Measurements from ENCODE around the gene MYO9B.

The MYO9B gene

GRCh38 chr19:17041976-17042375 lies 33.6 kb upstream of the MYO9B start:
- no peaks in the 10 kb centered on the region for H3K79me2 ChIP-seq (ENCODE audit: insufficient read depth, low read length)
- no peak overlapping the region for H2AFZ ChIP-seq (ENCODE audit: low read depth, low read length, severe bottlenecking)
- H3K27me3 ChIP-seq (ENCODE audit: low read length), result no peaks in the 10 kb centered on the region
- TF ChIP-seq CTCF (IDR thresholded peaks at IDR 0.05; ENCODE audit: insufficient read depth, low read length, poor library complexity, severe bottlenecking), result no peak
- no peak for TF ChIP-seq EZH2phosphoT487 (conservative IDR thresholded peaks at IDR 0.05; ENCODE audit: low read length)
- no peak overlapping the region for H3K4me3 ChIP-seq (ENCODE audit: insufficient read depth, low read length, poor library complexity, severe bottlenecking)
- no peaks in the 10 kb centered on the region for H4K20me1 ChIP-seq (ENCODE audit: low read depth, low read length)
- H3K36me3 ChIP-seq (ENCODE audit: low read length), result no peaks in the 10 kb centered on the region
- no peak overlapping the region for H3K27ac ChIP-seq (ENCODE audit: low read depth, low read length)
- no peak overlapping the region for H3K9ac ChIP-seq (ENCODE audit: low read length)
- H3F3A ChIP-seq (ENCODE audit: insufficient read depth), result no peaks in the 10 kb centered on the region
- H3K9me2 ChIP-seq (replicated peaks; ENCODE audit: insufficient read depth, low read length), result no peaks in the 10 kb centered on the region
- H3K4me2 ChIP-seq (ENCODE audit: low read depth, low read length, poor library complexity, severe bottlenecking), result no peak overlapping the region
- H3K9me3 ChIP-seq (ENCODE audit: insufficient read depth, low read length), result no peaks in the 10 kb centered on the region

- no peaks in the 10 kb centered on the region for H4K20me1 ChIP-seq (ENCODE audit: low read depth, low read length)
- H3K27me3 ChIP-seq (ENCODE audit: low read length), result no peaks in the 10 kb centered on the region
- H3K9me3 ChIP-seq (ENCODE audit: insufficient read depth, low read length), result no peaks in the 10 kb centered on the region
- no peaks in the 10 kb centered on the region for H3K79me2 ChIP-seq (ENCODE audit: insufficient read depth, low read length)
- TF ChIP-seq EZH2phosphoT487 (conservative IDR thresholded peaks at IDR 0.05; ENCODE audit: low read length), result no peak
- TF ChIP-seq CTCF (IDR thresholded peaks at IDR 0.05; ENCODE audit: insufficient read depth, low read length, poor library complexity, severe bottlenecking), result no peak
- no peak overlapping the region for H3K9ac ChIP-seq (ENCODE audit: low read length)
- no peaks in the 10 kb centered on the region for H3K9me2 ChIP-seq (replicated peaks; ENCODE audit: insufficient read depth, low read length)
- no peak overlapping the region for H2AFZ ChIP-seq (ENCODE audit: low read depth, low read length, severe bottlenecking)
- no peaks in the 10 kb centered on the region; the same call in 1 of the 2 replicates for H3K36me3 ChIP-seq (ENCODE audit: low read length)
- H3K4me3 ChIP-seq (ENCODE audit: insufficient read depth, low read length, poor library complexity, severe bottlenecking), result no peak overlapping the region
- no peak overlapping the region for H3K27ac ChIP-seq (ENCODE audit: low read depth, low read length)
- no peak overlapping the region for H3K4me2 ChIP-seq (ENCODE audit: low read depth, low read length, poor library complexity, severe bottlenecking)
- H3F3A ChIP-seq (ENCODE audit: insufficient read depth), result 0 out of 2 replicates have a peak, but pooled peaks cover 5% of the 10 kb centered on the region
These were observed 31.8 kb upstream of the MYO9B start for GRCh38 chr19:17043744-17044143.

- Histone ChIP-seq H3K27ac (ENCODE audit: low read depth, low read length) (no peak overlapping the region), H3K4me2 (ENCODE audit: low read depth, low read length, poor library complexity, severe bottlenecking) (no peak overlapping the region), H3K27me3 (ENCODE audit: low read length) (no peaks in the 10 kb centered on the region), H3K4me3 (ENCODE audit: insufficient read depth, low read length, poor library complexity, severe bottlenecking) (no peak overlapping the region), H3K36me3 (ENCODE audit: low read length) (peaks cover 3% of the 10 kb centered on the region; the same call in 1 of the 2 replicates), H2AFZ (ENCODE audit: low read depth, low read length, severe bottlenecking) (no peak overlapping the region), H3K9ac (ENCODE audit: low read length) (no peak overlapping the region), H3K79me2 (ENCODE audit: insufficient read depth, low read length) (no peaks in the 10 kb centered on the region), H3K9me3 (ENCODE audit: insufficient read depth, low read length) (no peaks in the 10 kb centered on the region), H3K9me2 (replicated peaks; ENCODE audit: insufficient read depth, low read length) (no peaks in the 10 kb centered on the region), H3F3A (ENCODE audit: insufficient read depth) (0 out of 2 replicates have a peak, but pooled peaks cover 9% of the 10 kb centered on the region), H4K20me1 (ENCODE audit: low read depth, low read length) (no peaks in the 10 kb centered on the region)
- TF ChIP-seq CTCF (IDR thresholded peaks at IDR 0.05; ENCODE audit: insufficient read depth, low read length, poor library complexity, severe bottlenecking), result no peak
- no peak for TF ChIP-seq EZH2phosphoT487 (conservative IDR thresholded peaks at IDR 0.05; ENCODE audit: low read length)
These were observed 29.6 kb upstream of the MYO9B start for GRCh38 chr19:17045907-17046502.
